Ammon's horn (tissue), 1 donor: Measurements from ENCODE around the gene TTLL8.

Source experiments
- DNase-seq: peaks from one replicate; pipeline ENCODE4 v3.0.0-alpha.2; 2016; ENCODE audit warnings: low spot score

Gene TTLL8

DNA sequence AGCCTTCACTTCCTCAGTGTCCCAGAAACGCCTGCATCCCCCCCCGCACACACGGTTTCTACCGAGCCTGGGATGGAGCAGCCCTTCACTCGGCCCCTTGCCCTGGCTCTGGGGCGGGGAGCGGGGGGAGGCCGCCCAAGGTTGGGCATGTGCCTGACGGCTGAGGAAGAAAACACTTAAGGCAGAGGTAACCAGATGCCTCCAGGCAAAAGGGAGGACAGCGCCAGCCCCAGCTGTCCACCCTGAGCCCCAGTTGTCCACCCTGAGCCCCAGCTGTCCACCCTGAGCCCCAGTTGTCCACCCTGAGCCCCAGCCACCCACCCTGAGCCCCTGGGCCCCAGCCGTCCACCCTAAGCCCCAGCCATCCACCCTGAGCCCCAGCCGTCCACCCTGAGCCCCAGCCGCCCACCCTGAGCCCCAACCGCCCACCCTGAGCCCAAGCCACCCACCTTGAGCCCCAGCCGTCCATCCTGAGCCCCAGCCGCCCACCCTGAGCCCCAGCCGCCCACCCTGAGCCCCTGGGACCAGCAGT is 3.8 kb upstream of the TTLL8 start:
- DNase-seq = no peak

DNA sequence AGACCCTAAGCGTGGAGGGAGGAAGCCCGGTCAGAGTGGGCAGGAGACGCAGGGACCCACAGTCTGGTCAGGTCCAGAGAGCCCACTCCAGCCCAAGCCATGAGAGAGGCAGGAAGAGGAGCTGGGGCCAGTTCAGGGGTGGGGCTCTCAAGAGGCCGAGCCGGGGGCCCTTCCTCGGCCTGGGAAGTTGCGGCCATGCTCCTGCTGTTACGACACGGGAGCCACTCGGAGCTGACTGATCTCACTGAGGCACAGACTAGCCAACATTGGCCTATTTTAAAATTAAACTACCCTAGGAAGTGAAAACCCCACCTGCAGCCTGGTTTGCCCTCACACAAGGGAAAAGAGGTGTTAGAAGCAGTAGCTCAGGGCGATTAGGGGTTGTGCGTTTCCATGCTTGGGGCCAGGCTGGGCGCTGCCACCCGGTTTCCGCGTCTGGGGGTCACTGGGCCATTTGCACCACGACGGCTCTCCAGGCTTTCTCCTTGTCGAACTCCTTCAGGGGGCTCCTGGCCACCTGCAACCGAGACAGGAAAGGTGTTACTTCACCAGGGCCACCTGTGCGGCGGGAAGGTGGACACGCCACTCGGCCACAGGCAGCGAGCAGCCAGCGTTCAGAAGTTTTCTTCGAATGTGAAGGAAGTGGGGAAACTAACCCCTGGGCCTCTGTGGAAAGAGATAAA is 3.2 kb upstream of the TTLL8 start:
- no peak for DNase-seq

DNA sequence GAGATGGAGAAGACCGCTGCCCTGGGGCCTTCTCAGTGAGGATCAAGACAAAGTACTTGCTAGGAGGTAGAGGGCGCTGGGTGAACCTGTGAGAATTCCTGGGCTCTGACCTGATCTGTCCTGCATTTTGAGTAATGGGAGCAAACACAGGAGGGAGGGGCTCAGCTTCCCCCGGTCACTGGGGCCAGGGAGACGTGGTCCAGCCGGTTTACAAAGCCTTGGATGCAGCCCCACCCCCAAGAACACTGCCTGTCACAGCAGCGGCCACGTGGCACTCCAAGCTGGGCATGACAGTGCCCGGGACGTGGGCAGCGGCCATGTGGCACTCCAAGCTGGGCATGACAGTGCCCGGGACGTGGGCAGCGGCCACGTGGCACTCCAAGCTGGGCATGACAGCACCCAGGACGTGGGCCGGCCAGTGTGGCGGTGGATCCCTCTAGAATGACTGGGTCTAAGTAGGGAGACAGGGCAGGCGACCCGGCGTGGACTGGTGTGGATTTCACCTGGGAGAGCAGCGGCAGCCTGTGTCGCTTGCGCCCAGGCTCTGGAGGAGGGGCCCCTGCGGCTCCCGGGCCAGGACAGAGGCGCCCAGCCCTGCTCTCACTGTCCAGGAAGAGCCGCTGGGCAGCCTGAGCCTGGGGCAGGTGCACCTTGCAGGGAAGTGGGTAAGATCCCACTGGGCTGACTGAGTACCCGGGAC is 2.5 kb upstream of the TTLL8 start:
- DNase-seq = no peak

DNA sequence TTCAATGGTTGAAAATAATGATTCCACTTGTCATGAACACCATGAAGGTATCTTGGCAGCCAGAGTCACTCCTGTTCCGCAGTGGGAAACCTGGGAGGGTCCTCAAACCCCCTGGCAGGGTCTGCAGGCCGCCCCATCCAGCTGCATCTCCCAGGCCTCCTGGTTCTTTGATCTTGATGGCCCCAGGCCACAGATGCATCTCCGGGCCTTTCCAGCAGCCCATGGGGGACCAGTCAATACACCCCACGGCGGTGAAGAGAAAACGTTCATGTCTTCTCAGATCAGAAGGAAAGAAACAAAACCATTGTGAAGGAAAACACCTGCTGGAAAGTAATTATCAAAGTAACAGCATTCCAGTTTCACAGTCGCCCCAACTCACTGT is 1.8 kb upstream of the TTLL8 start:
- no peak for DNase-seq

DNA sequence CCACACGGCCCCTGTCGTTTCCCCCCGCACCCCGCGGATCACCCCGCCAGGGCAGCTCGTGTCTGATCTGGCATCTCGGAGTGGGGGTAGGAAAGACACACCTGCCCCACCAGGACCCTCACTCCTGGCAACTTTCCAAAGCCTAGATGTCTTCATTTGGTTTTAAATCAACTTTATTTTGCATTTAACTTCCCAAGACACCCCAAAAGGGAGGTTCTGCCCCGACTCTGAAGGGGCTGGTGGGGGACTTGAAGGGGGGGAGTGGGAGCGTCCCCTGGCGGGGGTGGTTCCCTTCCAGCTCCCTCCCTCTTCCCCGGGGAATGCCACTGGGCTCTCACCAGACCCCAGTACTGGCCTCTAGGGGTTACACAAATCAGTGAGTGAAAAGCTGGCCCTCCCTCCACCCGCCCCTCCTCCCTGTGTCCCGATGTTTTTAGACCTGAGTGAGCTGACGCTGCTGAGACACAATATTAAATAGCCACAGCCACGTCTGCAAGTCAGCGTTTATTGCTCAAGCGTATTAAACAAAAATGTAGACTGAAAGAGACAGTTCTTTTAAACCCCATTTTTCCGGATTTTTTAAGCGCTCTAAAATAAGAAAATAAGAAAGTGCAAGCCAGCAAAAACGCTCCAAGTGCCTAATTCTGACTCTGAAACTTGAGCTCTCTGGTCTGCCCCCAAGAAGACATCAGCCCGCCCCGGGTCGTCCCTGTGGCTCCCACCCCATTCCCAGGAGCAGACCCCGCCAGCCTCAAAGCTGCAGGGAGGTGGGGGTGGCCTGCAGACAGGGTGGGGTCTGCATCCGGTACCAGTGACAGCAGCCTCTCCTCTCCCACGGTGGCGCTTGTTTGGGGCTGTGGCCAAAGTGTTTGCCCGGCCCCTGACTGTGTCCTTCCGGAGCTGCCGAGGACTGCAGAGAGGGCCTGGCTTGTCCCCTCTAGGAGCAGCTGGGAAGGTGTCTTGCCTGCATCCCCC is 1.1 kb upstream of the TTLL8 start:
- no peak for DNase-seq

DNA sequence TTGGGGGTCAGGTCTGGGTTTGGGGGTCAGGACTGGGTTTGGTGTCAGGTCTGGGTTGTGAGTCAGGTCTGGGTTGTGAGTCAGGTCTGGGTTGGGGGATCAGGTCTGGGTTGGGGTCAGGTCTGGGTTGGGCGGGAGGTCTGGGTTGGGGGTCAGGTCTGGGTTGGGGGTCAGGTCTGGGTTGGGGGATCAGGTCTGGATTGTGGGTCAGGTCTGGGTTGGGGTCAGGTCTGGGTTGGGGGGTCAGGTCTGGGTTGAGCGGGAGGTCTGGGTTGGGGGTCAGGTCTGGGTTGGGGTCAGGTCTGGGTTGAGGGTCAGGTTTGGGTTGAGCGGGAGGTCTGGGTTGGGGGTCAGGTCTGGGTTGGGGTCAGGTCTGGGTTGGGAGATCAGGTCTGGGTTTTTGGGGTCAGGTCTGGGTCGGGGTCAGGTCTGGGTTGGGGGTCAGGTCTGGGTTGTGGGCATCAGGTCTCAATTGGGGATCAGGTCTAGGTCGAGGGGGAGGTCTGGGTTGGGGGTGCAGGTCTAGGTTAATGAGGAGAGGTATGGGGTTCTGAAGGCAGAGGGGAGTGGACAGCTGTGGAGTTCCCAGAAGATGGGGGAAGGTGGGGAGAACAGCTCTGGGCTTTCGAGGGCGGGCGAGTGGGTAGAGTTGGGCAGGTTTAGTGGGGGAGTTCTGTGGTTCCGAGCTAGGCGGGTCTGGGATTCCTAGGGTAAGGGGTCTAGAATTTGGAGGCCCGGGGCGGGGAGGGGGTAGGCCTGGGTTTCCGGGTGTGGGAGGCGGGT is 629 bp downstream of the TTLL8 start:
- no peak for DNase-seq

DNA sequence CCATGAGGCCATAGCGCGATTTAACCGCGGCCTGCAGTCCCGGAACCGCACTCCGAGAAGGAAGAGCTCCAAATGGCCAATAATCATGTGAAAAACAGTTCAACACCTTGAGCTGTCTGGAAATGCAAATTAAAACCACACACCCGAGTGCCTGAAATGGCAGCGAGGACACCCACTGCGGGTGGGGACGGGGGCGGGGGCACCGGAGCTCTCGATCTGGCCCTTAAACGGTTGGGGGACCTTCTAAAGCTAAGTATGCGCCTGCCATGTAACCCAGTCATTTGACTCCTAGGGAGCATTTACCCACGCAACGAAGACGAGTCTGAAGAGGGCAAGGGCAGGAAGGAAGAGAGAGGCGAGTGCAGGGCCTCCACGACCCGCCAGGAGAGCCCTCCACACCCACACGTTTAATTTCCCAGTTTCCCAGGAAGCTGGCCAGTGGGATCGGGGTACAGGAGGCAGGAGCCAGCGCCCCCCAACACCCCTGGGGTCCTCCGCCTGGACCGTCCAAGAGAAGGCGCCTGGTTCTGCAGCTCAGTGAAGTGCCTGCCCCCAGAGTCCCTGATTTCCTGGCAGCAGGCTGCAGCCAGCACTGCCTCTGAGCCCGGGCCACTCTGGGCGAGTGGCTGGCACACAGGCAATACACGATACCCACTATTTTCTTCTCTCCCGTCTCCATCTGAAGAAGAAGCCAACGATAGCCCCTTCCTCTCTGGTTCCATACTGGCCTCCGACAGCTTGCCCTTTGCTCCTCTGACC is 1.7 kb downstream of the TTLL8 start:
- no peak for DNase-seq

DNA sequence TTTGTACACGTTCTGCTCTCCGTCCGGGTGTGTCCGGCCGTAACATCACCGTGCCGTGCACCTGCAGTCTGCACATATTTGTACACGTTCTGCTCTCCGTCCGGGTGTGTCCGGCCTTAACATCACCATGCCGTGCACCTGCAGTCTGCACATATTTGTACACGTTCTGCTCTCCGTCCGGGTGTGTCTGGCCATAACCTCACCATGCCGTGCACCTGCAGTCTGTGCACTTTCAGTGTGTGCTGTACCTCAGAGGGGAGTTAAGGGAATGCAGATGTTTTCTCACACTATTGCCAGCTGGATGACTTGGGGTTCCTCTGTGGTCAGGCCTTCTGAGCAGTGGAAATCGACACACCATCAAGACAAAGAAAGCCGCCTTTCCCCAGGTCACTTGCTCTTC is 4.2 kb downstream of the TTLL8 start:
- no peak for DNase-seq

DNA sequence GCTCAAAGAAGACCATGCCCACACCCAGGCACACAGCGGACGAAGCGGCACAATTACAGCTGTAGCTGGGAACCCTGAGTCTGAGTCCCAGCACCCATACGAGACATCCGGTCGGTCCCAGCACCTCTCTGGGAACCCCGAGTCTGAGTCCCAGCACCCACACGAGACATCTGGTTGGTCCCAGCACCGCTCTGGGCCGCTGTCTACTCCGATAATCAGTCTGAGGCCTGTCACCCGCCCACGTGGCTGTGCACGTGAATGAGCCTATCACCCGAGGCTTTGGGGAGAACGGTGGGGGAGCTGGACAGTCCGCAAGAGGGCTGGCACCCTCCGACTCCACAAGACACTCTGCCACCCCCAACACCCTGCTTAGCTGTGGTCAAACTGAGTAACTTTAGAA is 6.2 kb downstream of the TTLL8 start:
- no peak for DNase-seq

DNA sequence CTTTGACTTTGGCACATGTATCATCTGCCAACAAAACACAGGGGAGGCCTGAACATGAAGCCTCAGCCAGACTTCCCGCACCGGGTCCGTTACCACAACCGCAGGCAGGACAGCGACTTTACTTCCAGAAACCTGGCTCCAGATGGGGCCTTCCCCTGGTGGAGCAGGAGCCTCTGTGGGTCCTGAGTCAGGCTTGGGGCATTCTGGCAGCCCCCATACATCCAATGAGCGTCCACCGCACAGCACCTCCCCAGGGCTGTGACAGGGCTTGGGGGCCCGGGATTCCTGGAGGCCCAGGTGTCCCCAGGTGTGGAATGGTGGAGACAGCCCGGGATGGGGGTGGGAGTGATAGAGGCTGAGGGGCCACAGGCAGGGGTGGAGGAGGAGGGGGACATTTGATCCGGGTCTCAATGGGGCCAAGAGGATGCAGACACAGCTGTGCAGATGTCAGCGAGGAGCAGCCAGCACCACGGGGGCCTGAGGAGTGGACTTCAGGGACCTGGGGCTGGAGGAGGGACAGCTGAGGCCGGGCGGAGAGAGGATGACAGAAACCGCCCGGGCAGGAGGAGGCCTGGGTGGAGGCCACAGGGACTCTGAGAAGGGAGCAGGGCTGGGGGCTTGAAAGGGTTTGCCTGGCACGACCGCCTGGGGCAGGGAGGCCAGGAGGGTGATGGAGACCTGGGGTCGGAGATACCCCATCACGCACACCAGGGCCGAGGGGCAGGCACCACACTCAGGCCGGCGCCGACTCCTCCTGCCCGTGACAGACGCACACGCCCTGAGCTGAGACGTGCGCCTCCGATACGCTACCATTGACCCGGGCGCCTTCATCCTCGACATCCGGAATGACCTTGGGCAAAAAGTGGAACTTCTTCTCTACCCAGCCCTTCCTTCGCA is 8.6 kb downstream of the TTLL8 start:
- no peak for DNase-seq

DNA sequence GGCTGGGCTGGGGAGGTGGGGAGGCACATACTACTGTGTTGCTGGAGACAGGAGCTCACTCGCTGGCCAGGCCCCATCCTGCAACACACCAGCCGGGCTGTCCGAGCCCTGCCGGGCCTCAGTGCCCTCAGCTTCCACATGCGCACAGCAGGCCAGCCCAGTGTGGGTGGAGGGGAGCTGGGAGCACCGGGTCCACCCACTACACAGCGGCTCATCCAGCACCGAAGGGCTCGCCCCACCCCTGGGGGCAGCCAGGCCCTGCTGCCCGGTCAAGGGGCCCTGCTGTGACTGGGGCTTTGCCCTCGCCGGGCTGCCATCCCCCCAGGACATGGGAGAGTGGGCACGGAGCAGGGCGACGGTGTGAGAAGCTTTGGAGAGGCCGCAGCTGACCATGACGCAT is 9.3 kb downstream of the TTLL8 start:
- DNase-seq = no peak

DNA sequence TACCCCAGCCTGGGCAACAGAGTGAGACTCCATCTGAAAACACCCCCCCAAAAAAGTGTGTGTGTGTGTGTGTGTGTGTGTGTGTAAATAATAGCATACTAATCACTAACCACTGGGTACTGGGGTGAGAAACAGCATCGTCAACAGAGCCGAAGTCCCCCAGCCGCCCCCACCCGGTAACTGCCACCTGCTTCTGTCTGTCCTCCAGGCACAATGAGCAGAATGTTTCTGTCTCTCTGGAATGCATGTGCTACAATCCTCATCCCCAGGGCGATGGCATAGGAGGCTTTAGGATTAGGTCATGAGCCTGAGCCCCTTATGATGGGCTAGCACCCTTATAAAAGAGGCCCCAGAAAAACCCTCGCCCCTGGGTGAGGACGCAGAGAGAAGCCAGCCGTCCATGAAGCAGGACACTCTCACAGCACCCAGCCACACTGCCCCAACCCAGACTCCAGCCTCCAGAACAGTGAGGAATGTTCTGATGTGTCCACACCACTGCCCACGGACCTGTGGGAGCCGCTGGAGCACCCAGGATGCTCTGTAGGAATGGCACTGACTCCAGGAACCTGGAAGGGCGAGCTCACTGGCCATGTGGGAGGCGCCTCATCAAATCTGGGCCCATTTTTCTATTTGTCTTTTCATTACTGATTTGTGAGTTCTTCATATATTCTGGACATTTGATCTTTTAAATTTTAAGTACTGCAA is 9.9 kb downstream of the TTLL8 start:
- DNase-seq = no peak

DNA sequence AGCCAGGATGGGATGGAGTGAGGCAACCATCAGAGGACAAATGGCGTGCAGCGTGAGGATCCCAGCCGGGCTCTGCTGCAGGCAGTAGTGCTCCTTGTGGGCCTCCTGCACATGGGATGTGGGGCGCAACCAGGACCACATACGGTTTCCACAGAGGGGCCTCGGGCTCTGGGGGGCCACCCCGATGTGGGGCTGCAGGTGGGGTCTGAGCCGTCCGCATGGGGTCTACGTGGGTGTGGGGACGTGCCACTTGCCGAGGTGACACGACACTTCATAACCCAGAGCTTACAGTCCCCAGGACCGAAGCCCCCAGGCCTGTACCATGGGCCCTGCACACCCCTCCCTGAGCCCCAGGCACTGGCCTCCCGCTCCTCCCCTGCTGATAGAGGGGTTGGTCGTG is 10.8 kb downstream of the TTLL8 start:
- no peak for DNase-seq

DNA sequence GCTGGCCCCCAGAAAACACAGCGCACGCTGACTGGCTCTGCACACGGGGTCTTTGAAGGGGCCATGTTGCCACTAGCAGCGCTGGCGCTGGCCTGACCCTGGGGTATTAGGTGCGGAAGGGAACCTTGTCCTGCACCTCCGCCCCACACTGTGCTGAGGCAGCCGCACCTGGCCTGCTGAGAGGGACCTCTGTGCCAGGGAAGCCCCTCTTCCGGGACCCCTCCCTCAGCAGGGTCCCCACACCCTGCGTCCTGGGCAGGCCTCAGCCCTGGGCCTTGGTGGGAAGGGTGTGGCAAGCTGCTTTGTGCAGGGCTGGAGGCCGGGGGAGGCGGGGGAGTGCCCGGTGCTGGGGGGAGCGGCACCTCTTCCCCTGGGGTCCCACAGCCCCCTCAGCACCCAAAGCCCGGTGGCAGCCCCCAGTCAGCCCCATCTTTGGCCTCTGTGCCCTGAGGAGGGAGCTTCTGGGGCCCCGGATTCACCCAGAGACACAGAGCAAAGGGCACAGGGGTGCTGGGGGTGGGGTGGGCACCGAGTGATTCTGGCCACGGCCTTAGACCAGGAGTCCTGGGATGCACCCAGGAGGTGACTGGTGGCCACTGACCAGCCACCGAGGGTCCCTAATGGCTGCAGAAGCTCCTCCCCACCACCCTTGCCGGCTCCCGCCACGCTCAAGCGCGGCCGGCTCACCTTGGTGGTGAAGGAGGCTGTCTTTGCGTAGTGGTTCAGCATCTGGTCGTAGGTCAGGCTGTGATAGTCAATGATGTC is 11.4 kb downstream of the TTLL8 start:
- no peak for DNase-seq

DNA sequence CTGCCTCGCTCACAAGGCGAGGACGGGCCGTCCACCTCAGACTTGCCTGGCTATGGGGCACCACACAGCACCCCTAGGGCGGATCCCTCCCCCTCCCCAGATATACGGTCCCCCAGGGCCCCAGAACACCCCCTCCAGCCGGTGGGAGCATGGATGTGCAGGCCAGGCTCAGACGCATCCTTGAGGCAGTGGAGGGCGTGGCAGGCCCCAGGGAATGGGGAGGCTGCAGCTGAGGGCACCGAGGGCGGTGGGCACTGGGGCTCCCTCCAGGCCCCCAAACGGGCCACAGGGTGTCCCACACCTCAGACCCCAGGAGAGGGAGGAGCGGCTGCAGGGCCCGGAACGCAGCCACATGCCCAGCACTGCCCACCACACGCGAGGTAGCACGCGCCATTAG is 12.1 kb downstream of the TTLL8 start:
- DNase-seq = no peak

DNA sequence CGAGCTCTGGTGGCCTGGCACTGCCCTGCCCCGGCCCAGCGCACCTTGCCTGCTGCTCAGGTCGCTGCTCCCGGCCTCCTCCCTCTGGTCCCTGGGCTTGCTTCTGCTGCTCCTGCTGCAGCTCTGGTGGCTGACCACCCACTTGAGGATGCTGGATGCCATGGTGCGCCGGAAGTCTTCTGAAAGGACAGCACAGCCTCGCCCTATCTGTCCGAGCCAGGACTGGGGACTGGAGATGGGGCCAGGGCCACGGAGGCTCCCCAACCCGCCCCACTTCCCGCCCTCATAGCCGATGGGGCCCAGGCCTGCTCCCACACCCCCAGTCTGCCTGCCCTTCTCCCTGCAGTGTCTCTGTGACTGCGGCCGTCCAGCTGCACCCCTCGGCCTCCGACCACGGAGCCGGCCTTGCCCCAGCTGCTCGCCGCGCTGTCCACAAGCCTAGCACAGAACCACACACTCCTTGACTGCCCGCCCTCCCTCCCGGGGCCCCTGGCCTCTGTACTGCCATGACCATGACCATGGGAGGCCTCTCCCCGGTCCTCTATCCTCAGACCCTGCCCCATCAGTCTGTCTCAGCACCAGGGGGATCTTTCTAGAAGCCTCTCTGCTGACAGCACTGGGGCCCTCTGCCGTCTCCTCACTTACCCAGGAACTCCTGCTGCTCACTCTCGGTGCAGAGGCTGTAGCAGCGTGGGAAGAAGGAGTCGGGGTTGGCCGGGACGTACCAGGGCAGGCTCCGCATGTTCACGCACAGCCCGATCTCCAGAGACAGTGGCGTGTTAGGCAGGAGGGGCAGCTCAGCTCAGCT is 12.7 kb downstream of the TTLL8 start:
- no peak for DNase-seq

DNA sequence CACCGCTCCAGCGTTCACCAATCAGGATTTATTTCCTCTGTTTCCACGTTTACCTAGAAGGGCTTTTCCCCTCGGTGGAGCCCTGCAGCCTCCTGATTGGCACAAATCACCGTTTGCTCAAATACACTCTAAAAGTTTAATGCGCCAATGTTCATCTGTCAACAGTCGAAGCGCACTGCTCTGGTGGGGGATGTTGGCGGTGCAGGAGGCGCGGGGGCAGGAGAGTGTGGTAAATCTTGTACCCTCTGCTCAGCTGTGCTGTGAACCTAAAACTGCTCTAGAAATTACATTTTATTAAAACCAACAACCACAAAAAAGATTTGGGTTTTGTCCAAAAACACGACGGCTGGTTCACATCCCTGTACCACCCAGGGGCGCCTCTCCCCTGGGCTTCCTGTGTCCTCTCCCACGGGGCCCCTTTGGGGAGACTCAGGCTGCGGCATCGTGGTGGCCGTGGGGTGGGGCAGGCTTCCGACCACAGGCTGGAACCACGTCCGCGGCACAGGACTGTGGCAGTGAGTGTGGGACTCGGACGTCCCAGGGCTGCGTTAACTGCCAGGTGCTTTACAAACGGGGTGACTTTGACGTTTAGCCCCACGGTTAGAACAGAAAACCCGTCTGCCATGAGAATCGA is 13.5 kb downstream of the TTLL8 start:
- DNase-seq = no peak
